HUES6 (cell line): Measurements from ENCODE around the gene MFSD11.
"Not testable (repeated sequence)": the region's sequence is repeated elsewhere in the genome, so short reads cannot be mapped to it uniquely, and the experiment has no call there.

ENCODE experiments used
- H3K27ac ChIP-seq: 2 replicates; pipeline ENCODE4 v1.7.0; 2013; ENCODE audit warnings: low read depth, mild to moderate bottlenecking, low read length, inconsistent platforms
- H3K27me3 ChIP-seq: 2 replicates; pipeline ENCODE4 v1.6.1; 2013; ENCODE audit warnings: low read length; ENCODE audit not compliant: control insufficient read depth, insufficient read depth
- H3K36me3 ChIP-seq: 2 replicates; pipeline ENCODE4 v1.6.1; 2013; ENCODE audit warnings: low read length; ENCODE audit not compliant: control insufficient read depth, insufficient read depth
- H3K4me1 ChIP-seq: 2 replicates; pipeline ENCODE4 v1.6.1; 2013; ENCODE audit warnings: low read length; ENCODE audit not compliant: control insufficient read depth, insufficient read depth
- H3K4me3 ChIP-seq: 2 replicates; pipeline ENCODE4 v1.5.1; 2013; ENCODE audit warnings: low read depth, low read length
- H3K9ac ChIP-seq: one replicate; pipeline ENCODE4 v1.6.1; 2013; ENCODE audit warnings: mild to moderate bottlenecking, low read length
- H3K9me3 ChIP-seq: 2 replicates; pipeline ENCODE4 v1.6.1; 2013; ENCODE audit warnings: low read depth, low read length; ENCODE audit not compliant: control insufficient read depth, insufficient read depth

Gene MFSD11

GRCh38 chr17:76709951-76710862 lies 27.7 kb upstream of the MFSD11 start:
- not testable (repeated sequence) for H3K27ac ChIP-seq, H3K36me3 ChIP-seq
- H3K9ac ChIP-seq: peak overlapping the region; percentile 75

GRCh38 chr17:76710863-76711611 lies 26.9 kb upstream of the MFSD11 start, which contains the start of gene MXRA7:
MXRA7 (minus strand) TSS chr17:76710965; CDS start chr17:76710946, 19 bp downstream.
- H3K27ac ChIP-seq: no peak within 1 kb of the TSS
- peaks cover 14% of the 10 kb centered on the region for H3K36me3 ChIP-seq
- peaks cover 23% of the 10 kb centered on the region for H3K27me3 ChIP-seq
- H3K9ac ChIP-seq: peak within 1 kb of the TSS; percentile 75
- peaks cover 33% of the 10 kb centered on the region for H3K4me1 ChIP-seq
- H3K4me3 ChIP-seq: peak within 1 kb of the TSS; percentile 68
- H3K9me3 ChIP-seq: no peaks in the 10 kb centered on the region

More at GRCh38 chr17:76709951-76710862, 27.7 kb upstream of the MFSD11 start:
- H3K27me3 ChIP-seq: peaks cover 23% of the 10 kb centered on the region
- peaks cover 33% of the 10 kb centered on the region for H3K4me1 ChIP-seq
- not testable (repeated sequence) for H3K9me3 ChIP-seq
- peak overlapping the region; percentile 68 for H3K4me3 ChIP-seq

GRCh38 chr17:76712321-76712720 lies 25.6 kb upstream of the MFSD11 start:
- peaks cover 26% of the 10 kb centered on the region for H3K36me3 ChIP-seq
- H3K9me3 ChIP-seq, H3K27ac ChIP-seq, H3K4me3 ChIP-seq, H3K9ac ChIP-seq: not testable (repeated sequence)
- peaks cover 33% of the 10 kb centered on the region for H3K4me1 ChIP-seq
- H3K27me3 ChIP-seq: peaks cover 23% of the 10 kb centered on the region

GRCh38 chr17:76713765-76714164 lies 24.2 kb upstream of the MFSD11 start:
- Histone ChIP-seq H3K4me1 (peaks cover 20% of the 10 kb centered on the region), H3K4me3 (no peak overlapping the region), H3K9me3 (no peaks in the 10 kb centered on the region), H3K9ac (no peak overlapping the region), H3K36me3 (peaks cover 38% of the 10 kb centered on the region), H3K27me3 (peaks cover 16% of the 10 kb centered on the region), H3K27ac (no peak overlapping the region)

- Histone ChIP-seq H3K4me1 (peaks cover 14% of the 10 kb centered on the region), H3K27me3 (peaks cover 10% of the 10 kb centered on the region), H3K36me3 (peaks cover 44% of the 10 kb centered on the region), H3K27ac (no peak overlapping the region), H3K9me3 (no peaks in the 10 kb centered on the region), H3K9ac (no peak overlapping the region), H3K4me3 (no peak overlapping the region)
Observed at GRCh38 chr17:76714336-76714735, 23.6 kb upstream of the MFSD11 start.

GRCh38 chr17:76714822-76715495 lies 23.0 kb upstream of the MFSD11 start:
- H3K4me3 ChIP-seq: no peak overlapping the region
- H3K27ac ChIP-seq: no peak overlapping the region
- H3K27me3 ChIP-seq: peaks cover 4% of the 10 kb centered on the region
- peaks cover 48% of the 10 kb centered on the region for H3K36me3 ChIP-seq
- no peaks in the 10 kb centered on the region for H3K9me3 ChIP-seq
- H3K4me1 ChIP-seq: peaks cover 8% of the 10 kb centered on the region
- H3K9ac ChIP-seq: no peak overlapping the region

- Histone ChIP-seq H3K9me3 (no peaks in the 10 kb centered on the region), H3K27ac (no peak overlapping the region), H3K4me1 (peaks cover 6% of the 10 kb centered on the region), H3K27me3 (no peaks in the 10 kb centered on the region), H3K9ac (no peak overlapping the region), H3K4me3 (no peak overlapping the region), H3K36me3 (peaks cover 54% of the 10 kb centered on the region)
Observed at GRCh38 chr17:76715496-76715830, 22.5 kb upstream of the MFSD11 start.

- no peak overlapping the region for H3K9ac ChIP-seq
- H3K27me3 ChIP-seq: no peaks in the 10 kb centered on the region
- peaks cover 3% of the 10 kb centered on the region for H3K4me1 ChIP-seq
- no peak overlapping the region for H3K4me3 ChIP-seq
- no peaks in the 10 kb centered on the region for H3K9me3 ChIP-seq
- H3K36me3 ChIP-seq: peaks cover 62% of the 10 kb centered on the region
- no peak overlapping the region for H3K27ac ChIP-seq
Observed at GRCh38 chr17:76716146-76716838, 21.6 kb upstream of the MFSD11 start.

GRCh38 chr17:76716839-76717215 lies 21.1 kb upstream of the MFSD11 start:
- H3K27ac ChIP-seq: no peak overlapping the region
- peaks cover 67% of the 10 kb centered on the region for H3K36me3 ChIP-seq
- no peaks in the 10 kb centered on the region for H3K4me1 ChIP-seq
- no peaks in the 10 kb centered on the region for H3K9me3 ChIP-seq
- H3K9ac ChIP-seq: no peak overlapping the region
- H3K27me3 ChIP-seq: no peaks in the 10 kb centered on the region
- no peak overlapping the region for H3K4me3 ChIP-seq

GRCh38 chr17:76718516-76718915 lies 19.4 kb upstream of the MFSD11 start:
- H3K9me3 ChIP-seq: no peaks in the 10 kb centered on the region
- H3K9ac ChIP-seq: no peak overlapping the region
- H3K36me3 ChIP-seq: peaks cover 78% of the 10 kb centered on the region
- no peaks in the 10 kb centered on the region for H3K4me1 ChIP-seq
- H3K27ac ChIP-seq: no peak overlapping the region
- no peaks in the 10 kb centered on the region for H3K27me3 ChIP-seq
- H3K4me3 ChIP-seq: no peak overlapping the region
